SH-SY5Y (cell line): ENCODE measurements around the gene MGAM2.

Experiments used
- GATA2 ChIP-seq: IDR thresholded peaks from 2 replicates; pipeline ENCODE4 v1.6.1; 2011; ENCODE audit warnings: mild to moderate bottlenecking, low read depth, low read length
- GATA3 ChIP-seq: IDR thresholded peaks from 2 replicates; pipeline ENCODE4 v1.6.1; 2011; ENCODE audit warnings: low read depth, mild to moderate bottlenecking, low read length, moderate library complexity

DNA sequence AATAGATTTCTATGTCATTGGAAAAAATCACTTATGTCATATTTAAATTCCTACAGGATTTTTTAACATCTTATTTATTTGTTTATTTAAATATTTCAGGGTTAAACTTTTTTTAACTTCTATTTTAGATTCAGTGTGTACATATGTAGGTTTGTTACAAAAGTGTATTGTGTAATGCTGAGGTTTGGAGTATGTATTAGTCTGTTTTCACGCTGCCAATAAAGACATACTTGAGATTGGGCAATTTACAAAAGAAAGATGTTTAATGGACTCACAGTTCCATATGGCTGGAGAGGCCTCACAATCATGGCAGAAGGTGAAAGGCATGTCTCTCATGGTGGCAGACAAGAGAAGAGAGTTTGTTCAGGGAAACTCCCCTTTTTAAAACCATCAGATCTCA is 65.4 kb downstream of the MGAM2 start:
- TF ChIP-seq GATA2 (no peak), GATA3 (no peak)
